HCT116 (cell line): ENCODE data around the gene GRIPAP1.

Experiments
- CTCF ChIP-seq, 3 experiments: fragments of 200-600 bp in 1 of 3; sonication (generic) in 1 of 3; IDR thresholded peaks in 2 of 3; conservative IDR thresholded peaks in 1 of 3; 2 replicates each; pipeline ENCODE4 v1.5.1; 2012 to 2017; ENCODE audit warnings: low read depth in 2 of 3, low read length in 2 of 3, antibody characterized with exemption in 1 of 3, borderline replicate concordance in 1 of 3, control low read depth in 1 of 3, mild to moderate bottlenecking in 1 of 3, mixed read lengths in 1 of 3, mixed run types in 1 of 3, moderate library complexity in 1 of 3; ENCODE audit not compliant: insufficient read depth in 1 of 3
- FOSL1 ChIP-seq: IDR thresholded peaks from 2 replicates; pipeline ENCODE4 v1.6.1; 2012; ENCODE audit warnings: low read depth
- POLR2AphosphoS5 ChIP-seq: IDR thresholded peaks from 2 replicates; pipeline ENCODE4 v1.6.1; 2011; ENCODE audit warnings: mild to moderate bottlenecking, low read depth, low read length, moderate library complexity
- REST ChIP-seq: IDR thresholded peaks from 2 replicates; pipeline ENCODE4 v1.6.1; 2012; ENCODE audit warnings: low read depth
- SIN3A ChIP-seq: IDR thresholded peaks from 2 replicates; pipeline ENCODE4 v1.6.1; 2012; ENCODE audit warnings: low read depth
- SP1 ChIP-seq: IDR thresholded peaks from 2 replicates; pipeline ENCODE4 v1.6.1; 2012; ENCODE audit warnings: low read depth
- ZFX ChIP-seq: fragments of 450-650 bp; IDR thresholded peaks from 2 replicates; pipeline ENCODE4 v1.6.1; 2017
- TF ChIP-seq, protein P1 (sequence below): IDR thresholded peaks from 2 replicates; pipeline ENCODE4 v1.6.1; 2012

- TF ChIP-seq ZFX, result no peak
- TF ChIP-seq SP1, result peak; percentile 81
- no peak for TF ChIP-seq FOSL1
- TF ChIP-seq, protein P1, sequence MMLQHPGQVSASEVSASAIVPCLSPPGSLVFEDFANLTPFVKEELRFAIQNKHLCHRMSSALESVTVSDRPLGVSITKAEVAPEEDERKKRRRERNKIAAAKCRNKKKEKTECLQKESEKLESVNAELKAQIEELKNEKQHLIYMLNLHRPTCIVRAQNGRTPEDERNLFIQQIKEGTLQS, result no peak
- no peak for TF ChIP-seq SIN3A
- peak; percentile 72 for TF ChIP-seq POLR2AphosphoS5
- no peak for TF ChIP-seq REST
- no peak for TF ChIP-seq CTCF (IDR thresholded peaks at IDR 0.05 in 2 of 3, conservative IDR thresholded peaks at IDR 0.05 in 1 of 3; ENCODE audit: borderline replicate concordance in 1 of 3, insufficient read depth in 1 of 3, low read depth in 2 of 3, low read length in 2 of 3)
Observed at GRCh38 chrX:49002091-49002935, at the start of gene GRIPAP1.
